Sigmoid colon (tissue), 7 donors: Measurements from ENCODE around the gene SLC4A3. TPM values are rescaled to one million over a fixed set of nuclear protein-coding genes. Genes with fewer than 3 reads are reported as not detected.

Experiments
- DNase-seq: peaks from one replicate; pipeline ENCODE4 v3.0.0-alpha.2; 2019
- H3K27ac ChIP-seq, 4 donors: fragments of 200-600 bp; sonication (generic); one replicate each; pipeline ENCODE4 v1.5.1; 2016 to 2019; ENCODE audit warnings: mild to moderate bottlenecking in 1 of 4
- H3K27me3 ChIP-seq, 3 donors: fragments of 200-600 bp; sonication (generic); one replicate each; pipeline ENCODE4 v1.5.1; 2019; ENCODE audit warnings: mild to moderate bottlenecking in 1 of 3
- H3K36me3 ChIP-seq, 4 donors: fragments of 200-600 bp; sonication (generic); one replicate each; pipeline ENCODE4 v1.5.1; 2016 to 2019
- H3K4me1 ChIP-seq, 4 donors: fragments of 200-600 bp; sonication (generic); one replicate each; pipeline ENCODE4 v1.5.1; 2017 to 2019
- H3K4me3 ChIP-seq, 4 donors: fragments of 200-600 bp; sonication (generic); one replicate each; pipeline ENCODE4 v1.5.1; 2017 to 2019; ENCODE audit warnings: mild to moderate bottlenecking in 2 of 4, moderate library complexity in 1 of 4
- H3K9me3 ChIP-seq, 4 donors: fragments of 200-600 bp in 3 of 4; sonication (generic) in 3 of 4; one replicate each; pipeline versions ENCODE4 v1.5.1 to v1.6.1; 2013 to 2019
- EP300 ChIP-seq, 4 donors: sonication (generic); formaldehyde crosslinking; IDR thresholded peaks; one replicate each; pipeline ENCODE4 v1.6.1; 2017; ENCODE audit warnings: antibody characterized with exemption in 4 of 4
- POLR2A ChIP-seq, 2 donors: fragments of 450-650 bp; IDR thresholded peaks; one replicate each; pipeline ENCODE4 v1.6.1; 2016; ENCODE audit warnings: antibody characterized with exemption in 2 of 2, mild to moderate bottlenecking in 2 of 2, moderate library complexity in 2 of 2
- POLR2AphosphoS5 ChIP-seq, 4 donors: sonication (generic); formaldehyde crosslinking; IDR thresholded peaks; one replicate each; pipeline ENCODE4 v1.6.1; 2017; ENCODE audit warnings: antibody characterized with exemption in 4 of 4
- WGBS, 2 donors: extraction: QIAGEN DNeasy Blood & Tissue Kit; methylation state at CpG; one replicate each; pipeline ENCODE4 v1.1.7; 2013; 5-methylcytosine and 5-hydroxymethylcytosine counted together
- intact Hi-C: fragments of 100-400 bp; cut with DNase I; formaldehyde crosslinking; loops from one replicate; pipeline ENCODE4 v1.15.1; 2023
- polyA plus RNA-seq, 3 donors: library from polyadenylated mRNA; stranded (reverse); fragments of 200-250 nt; gene quantifications; one replicate each; pipeline ENCODE4 v1.2.3, GENCODE V29; 2013
- total RNA-seq, 4 donors: library from RNA; depleted of rRNA; stranded (reverse); fragments of >200 nt; gene quantifications; one replicate each; pipeline ENCODE4 v1.1.0, GENCODE V29; 2016
- TF ChIP-seq, protein P1 (sequence below), 4 experiments: fragments of 450-650 bp in 3 of 4; fragments of 200-600 bp in 1 of 4; IDR thresholded peaks; one replicate each; pipeline ENCODE4 v1.5.1; 2016 to 2019; ENCODE audit warnings: antibody characterized with exemption in 4 of 4, mild to moderate bottlenecking in 3 of 4, moderate library complexity in 2 of 4
- donor health status: healthy with polysubstance abuse.
- donor health status: Bipolar disorder and iron deficiency.
- donor health status: healthy.

SLC4A3 gene
- total and polyA plus RNA-seq, 7 donors: under 0.01 to 5.0 (median 1.0) TPM

DNA sequence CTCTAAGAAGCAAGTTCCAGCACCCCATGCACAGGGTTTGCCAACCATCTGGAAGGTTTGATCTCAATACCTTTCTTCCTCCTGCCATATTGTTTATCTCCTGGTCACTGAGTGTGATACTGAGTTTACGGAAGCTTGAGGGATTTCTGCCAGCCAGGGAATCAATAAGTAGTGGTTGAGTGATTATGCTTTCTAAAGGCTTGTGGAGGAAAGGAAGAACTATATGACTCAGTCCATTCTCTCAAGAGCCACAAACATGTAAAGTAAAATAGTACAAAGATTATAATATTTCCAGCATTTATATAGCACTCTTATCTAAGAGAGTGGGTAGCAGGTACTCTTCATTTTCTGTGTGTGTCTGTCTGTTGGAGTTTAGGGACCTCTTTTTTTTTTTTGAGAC is 49.2 kb downstream of the SLC4A3 start:
- Histone ChIP-seq H3K9me3 (no peaks in the 10 kb centered on the region), H3K36me3 (no peaks in the 10 kb centered on the region), H3K27ac (no peak overlapping the region), H3K4me1 (no peaks in the 10 kb centered on the region), H3K27me3 (no peaks in the 10 kb centered on the region), H3K4me3 (no peak overlapping the region)
- WGBS, 2 donors: 96 to 97% methylated on average over 1 of the region's 1 CpG
- intact Hi-C loops: no loop called here
- no peak for DNase-seq
- TF ChIP-seq POLR2A (IDR thresholded peaks at IDR 0.05) (no peak), POLR2AphosphoS5 (IDR thresholded peaks at IDR 0.05) (no peak), EP300 (IDR thresholded peaks at IDR 0.05) (no peak)
- TF ChIP-seq, protein P1, sequence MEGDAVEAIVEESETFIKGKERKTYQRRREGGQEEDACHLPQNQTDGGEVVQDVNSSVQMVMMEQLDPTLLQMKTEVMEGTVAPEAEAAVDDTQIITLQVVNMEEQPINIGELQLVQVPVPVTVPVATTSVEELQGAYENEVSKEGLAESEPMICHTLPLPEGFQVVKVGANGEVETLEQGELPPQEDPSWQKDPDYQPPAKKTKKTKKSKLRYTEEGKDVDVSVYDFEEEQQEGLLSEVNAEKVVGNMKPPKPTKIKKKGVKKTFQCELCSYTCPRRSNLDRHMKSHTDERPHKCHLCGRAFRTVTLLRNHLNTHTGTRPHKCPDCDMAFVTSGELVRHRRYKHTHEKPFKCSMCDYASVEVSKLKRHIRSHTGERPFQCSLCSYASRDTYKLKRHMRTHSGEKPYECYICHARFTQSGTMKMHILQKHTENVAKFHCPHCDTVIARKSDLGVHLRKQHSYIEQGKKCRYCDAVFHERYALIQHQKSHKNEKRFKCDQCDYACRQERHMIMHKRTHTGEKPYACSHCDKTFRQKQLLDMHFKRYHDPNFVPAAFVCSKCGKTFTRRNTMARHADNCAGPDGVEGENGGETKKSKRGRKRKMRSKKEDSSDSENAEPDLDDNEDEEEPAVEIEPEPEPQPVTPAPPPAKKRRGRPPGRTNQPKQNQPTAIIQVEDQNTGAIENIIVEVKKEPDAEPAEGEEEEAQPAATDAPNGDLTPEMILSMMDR (IDR thresholded peaks at IDR 0.05): no peak

DNA sequence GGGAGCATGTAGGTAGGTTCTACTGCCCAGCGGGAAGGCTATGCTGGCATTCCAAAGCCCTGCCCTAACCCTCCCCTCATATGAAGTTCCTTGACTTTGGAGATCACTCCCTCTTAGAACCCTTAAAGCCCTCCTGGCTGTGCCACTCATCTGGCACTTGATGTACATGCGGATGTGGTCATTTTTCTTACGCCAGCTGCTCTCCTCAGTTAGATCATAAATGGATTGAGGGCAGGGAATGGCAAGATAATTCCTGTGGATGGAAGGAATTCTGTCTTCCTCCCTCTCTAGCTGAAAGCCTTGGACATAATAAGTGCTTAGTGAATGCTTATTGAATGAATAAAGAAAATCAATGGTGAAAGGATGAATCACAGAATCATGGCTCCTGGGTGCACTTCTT is 51.6 kb downstream of the SLC4A3 start:
- no peak for DNase-seq
- Histone ChIP-seq H3K4me3 (no peak overlapping the region), H3K36me3 (no peaks in the 10 kb centered on the region), H3K27ac (no peak overlapping the region), H3K27me3 (no peaks in the 10 kb centered on the region), H3K9me3 (no peaks in the 10 kb centered on the region), H3K4me1 (no peaks in the 10 kb centered on the region)
- intact Hi-C loops: no loop called here
- WGBS, 2 donors: 83 to 96% methylated on average over 3 of the region's 3 CpGs
- TF ChIP-seq EP300 (IDR thresholded peaks at IDR 0.05) (no peak), POLR2AphosphoS5 (IDR thresholded peaks at IDR 0.05) (no peak), POLR2A (IDR thresholded peaks at IDR 0.05) (no peak)
- TF ChIP-seq, protein P1 (IDR thresholded peaks at IDR 0.05): no peak

DNA sequence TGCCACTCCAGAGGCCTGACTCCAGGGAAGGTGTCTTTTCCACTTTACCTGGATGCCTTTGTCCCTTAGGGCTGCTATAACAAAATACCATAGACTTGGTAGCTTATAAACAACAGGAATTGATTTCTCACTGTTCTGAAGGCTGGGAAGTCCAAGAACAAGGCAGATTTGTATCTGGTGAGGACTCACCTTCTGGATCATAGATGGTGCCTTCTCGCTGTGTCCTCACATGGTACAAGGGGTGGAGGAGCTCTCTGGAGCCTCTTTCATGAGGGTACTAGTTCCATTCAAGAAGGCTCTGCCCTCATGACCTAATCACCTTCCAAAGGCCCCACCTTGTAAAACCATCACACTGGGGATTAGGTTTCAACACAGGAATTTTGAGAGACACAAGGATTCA is 52.1 kb downstream of the SLC4A3 start:
- TF ChIP-seq, protein P1 (IDR thresholded peaks at IDR 0.05): no peak
- no peak for TF ChIP-seq EP300 (IDR thresholded peaks at IDR 0.05)
- no peak for TF ChIP-seq POLR2A (IDR thresholded peaks at IDR 0.05)
- TF ChIP-seq POLR2AphosphoS5 (IDR thresholded peaks at IDR 0.05): no peak
- Histone ChIP-seq H3K4me1 (no peaks in the 10 kb centered on the region), H3K27ac (no peak overlapping the region), H3K4me3 (no peak overlapping the region), H3K27me3 (no peaks in the 10 kb centered on the region), H3K36me3 (no peaks in the 10 kb centered on the region), H3K9me3 (no peaks in the 10 kb centered on the region)
- DNase-seq: no peak
- 88% methylated on average over 1 of the region's 1 CpG for WGBS, 2 donors
- intact Hi-C loops: no loop called here

DNA sequence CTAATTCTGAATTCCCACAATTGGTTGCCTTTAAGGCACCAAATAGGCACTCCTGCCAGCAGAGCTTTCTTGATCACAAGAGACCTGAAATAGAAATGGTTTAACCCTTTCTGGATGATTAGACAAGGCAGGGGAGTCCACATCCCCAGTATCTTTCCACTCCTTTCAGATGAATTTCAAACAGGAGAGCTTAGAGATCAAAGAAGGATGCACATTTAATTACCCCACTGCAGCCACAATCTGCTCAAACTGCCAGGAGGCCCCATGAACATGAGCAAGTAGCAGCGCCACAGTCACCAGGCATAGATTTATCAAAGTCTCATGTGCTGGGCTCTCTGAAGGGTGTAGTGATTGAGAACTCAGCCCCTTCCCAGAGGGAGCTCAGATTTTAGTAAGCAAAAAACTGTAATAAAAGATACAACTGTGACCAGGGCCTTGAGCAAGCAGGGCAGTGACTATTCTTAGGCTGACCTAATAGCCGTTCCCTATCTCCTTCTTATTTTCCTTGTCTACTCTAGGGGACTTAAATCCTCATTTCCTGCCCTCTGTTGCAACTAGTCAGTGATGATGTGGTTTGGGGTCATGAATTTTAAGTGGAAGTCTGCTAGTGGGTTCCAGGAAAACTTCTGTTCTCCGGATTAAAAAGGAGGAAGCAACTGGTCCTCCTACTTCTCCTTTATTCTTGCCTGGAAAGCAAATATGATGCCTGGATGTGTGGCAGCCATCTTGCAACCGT is 53.7 kb downstream of the SLC4A3 start:
- Histone ChIP-seq H3K4me1 (peaks cover 0 to 6% (median 0%) of the 10 kb centered on the region in 4 donors), H3K36me3 (no peaks in the 10 kb centered on the region), H3K27me3 (no peaks in the 10 kb centered on the region), H3K9me3 (no peaks in the 10 kb centered on the region), H3K4me3 (no peak overlapping the region), H3K27ac (no peak overlapping the region)
- intact Hi-C loops: no loop called here
- no peak for DNase-seq
- 72 to 85% methylated on average over 4 of the region's 4 CpGs for WGBS, 2 donors
- TF ChIP-seq POLR2A (IDR thresholded peaks at IDR 0.05): no peak
- no peak for TF ChIP-seq POLR2AphosphoS5 (IDR thresholded peaks at IDR 0.05)
- TF ChIP-seq, protein P1 (IDR thresholded peaks at IDR 0.05): no peak
